Activated CD4-positive, alpha-beta T cell treated with anti-CD3 and anti-CD28 coated beads, Interleukin-2, amount 50 U/mL, for 48 hours (primary cell): ENCODE measurements around the gene TCEAL4.
"Not testable (repeated sequence)": the region's sequence is repeated elsewhere in the genome, so short reads cannot be mapped to it uniquely, and the experiment has no call there.

ENCODE experiments used
- DNase-seq, 2 experiments: peaks; one replicate each; pipeline ENCODE4 v3.0.0-alpha.2; 2020

The TCEAL4 gene

GRCh38 chrX:103595202-103595601 is 9.9 kb downstream of the TCEAL4 start:
- not testable (repeated sequence) for DNase-seq

GRCh38 chrX:103607364-103608305 is 22.3 kb downstream of the TCEAL4 start, which contains the start of gene TCEAL3:
TCEAL3 (plus strand) TSS chrX:103607963; CDS start chrX:103609065, 1,102 bp downstream.
- DNase-seq: peak; percentile 14 to 21

GRCh38 chrX:103608306-103608963 is 23.1 kb downstream of the TCEAL4 start:
- peak in 1 of 2 experiments; percentile 3 for DNase-seq

- DNase-seq: no peak
Observed at GRCh38 chrX:103610282-103610681, 25.0 kb downstream of the TCEAL4 start.

GRCh38 chrX:103613362-103613890 is 28.1 kb downstream of the TCEAL4 start:
- DNase-seq: no peak

- DNase-seq: no peak
Observed at GRCh38 chrX:103614999-103615398, 29.7 kb downstream of the TCEAL4 start.

GRCh38 chrX:103615781-103616371 is 30.6 kb downstream of the TCEAL4 start:
- DNase-seq: no peak

- DNase-seq: no peak
Observed at GRCh38 chrX:103616676-103617186, 31.4 kb downstream of the TCEAL4 start.

- no peak for DNase-seq
Observed at GRCh38 chrX:103624111-103624510, 38.8 kb downstream of the TCEAL4 start.

GRCh38 chrX:103626855-103627254 is 41.5 kb downstream of the TCEAL4 start:
- no peak for DNase-seq

GRCh38 chrX:103628386-103629317 is 43.3 kb downstream of the TCEAL4 start, which contains the start of gene TCEAL1:
TCEAL1 (plus strand) TSS chrX:103628975; CDS start chrX:103629917, 942 bp downstream.
- DNase-seq: peak; percentile 35 to 47

GRCh38 chrX:103629318-103630170 is 44.2 kb downstream of the TCEAL4 start:
- peak; percentile 27 to 38 for DNase-seq

- DNase-seq: no peak
Observed at GRCh38 chrX:103630171-103630511, 44.8 kb downstream of the TCEAL4 start.

- no peak for DNase-seq
Observed at GRCh38 chrX:103631145-103631544, 45.8 kb downstream of the TCEAL4 start.

GRCh38 chrX:103635436-103635835 is 50.1 kb downstream of the TCEAL4 start:
- DNase-seq: no peak
